CD4-positive, alpha-beta T cell treated with Interleukin-10 for 1 hour (primary cell): ENCODE measurements around the gene TPRG1.

ENCODE experiments used
- DNase-seq: peaks from one replicate; pipeline ENCODE4 v3.0.0-alpha.2; 2020

TPRG1 gene

GRCh38 chr3:189282741-189283140 lies 111.0 kb downstream of the TPRG1 start:
- no peak for DNase-seq

GRCh38 chr3:189286188-189286587 lies 114.4 kb downstream of the TPRG1 start:
- no peak for DNase-seq

GRCh38 chr3:189286916-189287315 lies 115.1 kb downstream of the TPRG1 start:
- no peak for DNase-seq

- no peak for DNase-seq
Measured at GRCh38 chr3:189288348-189289235, 116.8 kb downstream of the TPRG1 start.

- DNase-seq = no peak
Measured at GRCh38 chr3:189289251-189289650, 117.5 kb downstream of the TPRG1 start.

GRCh38 chr3:189292667-189293484 lies 121.1 kb downstream of the TPRG1 start:
- DNase-seq = no peak

- no peak for DNase-seq
Measured at GRCh38 chr3:189294649-189295048, 122.9 kb downstream of the TPRG1 start.

GRCh38 chr3:189295089-189295488 lies 123.3 kb downstream of the TPRG1 start:
- DNase-seq = no peak

GRCh38 chr3:189297932-189298331 lies 126.2 kb downstream of the TPRG1 start:
- DNase-seq = no peak

GRCh38 chr3:189298469-189299375 lies 127.0 kb downstream of the TPRG1 start:
- DNase-seq = no peak

- no peak for DNase-seq
Measured at GRCh38 chr3:189300345-189300744, 128.6 kb downstream of the TPRG1 start.

GRCh38 chr3:189301479-189301878 lies 129.7 kb downstream of the TPRG1 start:
- no peak for DNase-seq

- no peak for DNase-seq
Measured at GRCh38 chr3:189303584-189303983, 131.8 kb downstream of the TPRG1 start.

GRCh38 chr3:189304465-189305351 lies 132.9 kb downstream of the TPRG1 start:
- DNase-seq = no peak

GRCh38 chr3:189305412-189305811 lies 133.6 kb downstream of the TPRG1 start:
- DNase-seq = no peak

- DNase-seq = no peak
Measured at GRCh38 chr3:189307963-189308362, 136.2 kb downstream of the TPRG1 start.

GRCh38 chr3:189308608-189309007 lies 136.8 kb downstream of the TPRG1 start:
- DNase-seq = no peak

GRCh38 chr3:189309400-189309975 lies 137.7 kb downstream of the TPRG1 start:
- no peak for DNase-seq

GRCh38 chr3:189311521-189311920 lies 139.8 kb downstream of the TPRG1 start:
- no peak for DNase-seq

GRCh38 chr3:189312866-189313265 lies 141.1 kb downstream of the TPRG1 start:
- DNase-seq = no peak

- DNase-seq = no peak
Measured at GRCh38 chr3:189316296-189317019, 144.7 kb downstream of the TPRG1 start.
